ENCODE measurements around the gene FAM174B. TPM values are rescaled to one million over a fixed set of nuclear protein-coding genes. Genes with fewer than 3 reads are reported as not detected.
"Not testable (repeated sequence)": the region's sequence is repeated elsewhere in the genome, so short reads cannot be mapped to it uniquely, and the experiment has no call there.

The FAM174B gene
- total RNA-seq, 1 donor from 2014 or later = 6.5 TPM

DNA sequence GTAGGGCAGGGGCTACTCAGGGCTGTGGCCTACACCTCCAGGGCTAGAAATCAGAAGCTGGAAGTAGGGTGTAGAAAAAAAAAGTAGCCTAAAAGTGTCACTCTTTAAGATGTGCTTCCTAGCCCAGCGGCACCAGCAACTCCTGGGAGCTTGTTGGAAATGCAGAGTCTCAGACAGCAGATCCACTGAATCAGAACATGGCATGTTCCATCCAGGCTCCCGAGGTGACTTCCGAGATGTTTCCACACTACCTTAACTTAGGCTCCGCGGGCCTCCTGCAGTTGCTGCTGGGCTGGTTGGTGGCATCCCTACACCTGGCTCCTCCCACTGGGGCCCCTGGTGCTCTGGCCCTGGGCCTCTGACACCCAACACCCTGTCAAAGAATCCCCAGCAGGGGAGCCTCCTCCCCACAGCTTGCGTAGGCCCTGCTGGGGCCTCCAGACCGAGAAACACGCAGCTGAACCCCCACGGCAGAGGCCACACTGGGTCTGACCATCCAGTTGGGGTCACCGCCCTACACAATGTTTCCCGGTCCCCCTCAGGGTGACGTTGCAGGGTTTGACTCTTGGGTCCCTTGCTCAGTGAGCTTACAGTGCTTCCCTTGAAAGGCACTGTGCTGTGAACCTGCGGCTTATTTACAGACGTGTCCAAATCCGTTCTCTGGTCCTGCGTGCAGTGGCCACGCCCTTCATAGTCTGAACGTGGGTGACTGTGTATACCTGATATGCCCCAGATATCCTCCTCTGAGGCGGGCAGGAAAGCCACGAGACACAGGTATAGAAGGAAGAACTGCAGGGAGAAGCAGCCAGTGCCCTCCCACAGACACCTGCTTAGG lies 46.5 kb downstream of the FAM174B start:
- intact Hi-C loops (cut with DNase I) = no loop called here

DNA sequence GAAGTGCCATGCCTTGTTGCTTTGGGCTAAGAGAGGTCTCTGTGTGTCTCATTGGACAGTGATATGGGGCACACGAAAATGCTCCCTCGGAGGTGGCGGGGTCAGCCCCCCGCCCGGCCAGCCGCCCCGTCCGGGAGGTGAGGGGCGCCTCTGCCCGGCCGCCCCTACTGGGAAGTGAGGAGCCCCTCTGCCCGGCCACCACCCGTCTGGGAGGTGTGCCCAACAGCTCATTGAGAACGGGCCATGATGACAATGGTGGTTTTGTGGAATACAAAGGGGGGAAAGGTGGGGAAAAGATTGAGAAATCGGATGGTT lies 48.8 kb downstream of the FAM174B start:
- DNase-seq (ENCODE audit: low spot score); intact Hi-C loops (cut with DNase I): not testable (repeated sequence)

More for the DNA sequence above, 46.5 kb downstream of the FAM174B start:
- DNase-seq (ENCODE audit: low spot score) = peak; percentile 67

DNA sequence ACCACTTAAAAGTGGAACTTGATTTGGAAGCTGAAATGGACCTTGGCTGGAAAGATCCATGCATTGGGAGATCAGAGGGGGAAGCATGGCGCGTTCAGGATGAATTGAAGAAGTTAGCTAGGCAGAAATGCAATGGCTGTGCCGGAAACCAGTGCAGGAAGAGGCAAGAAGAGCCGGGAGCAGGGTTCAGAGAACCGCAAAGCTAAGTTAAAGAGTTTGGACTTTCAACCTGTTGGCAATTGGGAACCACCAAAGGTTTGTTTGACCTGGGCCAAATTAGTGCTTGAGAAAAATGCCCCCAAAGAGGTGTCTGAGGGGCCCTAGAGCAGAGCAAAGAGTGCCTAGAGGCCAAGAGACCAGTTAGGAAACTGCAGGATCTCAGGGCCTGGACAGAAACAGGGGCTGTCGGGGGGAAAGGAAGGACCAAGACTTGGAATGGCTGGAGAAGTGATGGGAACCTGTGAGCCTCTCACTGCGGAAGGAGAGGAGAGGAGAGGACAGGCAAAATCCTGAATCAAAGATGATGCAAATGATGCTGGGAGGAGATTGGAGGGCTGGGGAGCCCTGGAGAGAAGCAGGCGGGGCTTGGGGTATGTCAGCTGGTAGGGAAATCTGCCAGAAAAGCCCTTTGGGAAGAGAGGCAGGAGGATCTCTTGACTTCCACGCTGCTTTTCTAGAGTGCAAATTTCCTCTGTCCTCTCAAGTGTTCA lies 49.3 kb downstream of the FAM174B start:
- intact Hi-C loops (cut with DNase I) = no loop called here
- peak; percentile 35 for DNase-seq (ENCODE audit: low spot score)

DNA sequence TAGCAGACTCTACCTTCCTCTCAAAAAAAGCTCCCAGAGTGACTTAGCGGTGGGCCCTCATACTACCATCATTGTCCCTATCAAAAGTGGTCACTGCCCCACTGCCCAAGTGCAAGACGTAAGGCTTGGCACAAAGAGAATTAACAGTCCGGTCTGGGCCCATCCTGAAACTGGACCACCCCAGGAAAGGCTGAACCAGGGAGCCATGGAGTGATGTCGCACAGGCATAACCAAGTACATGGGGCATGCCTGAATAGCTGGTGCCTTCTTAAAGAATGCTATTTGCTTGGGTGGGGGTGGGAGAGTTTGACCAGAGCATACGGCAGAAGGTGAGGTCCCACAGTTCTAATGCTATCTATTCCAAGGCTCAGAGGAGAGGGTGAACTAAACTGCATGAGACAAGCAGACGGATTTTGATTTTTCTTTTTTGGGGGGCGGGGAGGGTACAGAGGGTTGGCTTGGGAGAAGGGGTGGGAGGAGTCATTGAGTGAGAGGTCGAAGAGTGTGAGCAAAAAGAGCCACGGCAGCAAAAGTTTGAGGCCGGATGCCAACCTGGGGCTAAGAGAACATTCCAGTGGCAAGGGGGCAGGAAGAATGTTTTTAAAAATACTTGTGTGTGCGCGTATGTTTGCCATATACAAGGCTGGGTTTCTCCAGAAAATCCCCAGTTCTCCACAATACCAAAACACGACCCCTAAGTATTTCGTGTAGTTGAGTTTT lies 50.2 kb downstream of the FAM174B start:
- no peak for DNase-seq (ENCODE audit: low spot score)
- intact Hi-C loops (cut with DNase I) = no loop called here

DNA sequence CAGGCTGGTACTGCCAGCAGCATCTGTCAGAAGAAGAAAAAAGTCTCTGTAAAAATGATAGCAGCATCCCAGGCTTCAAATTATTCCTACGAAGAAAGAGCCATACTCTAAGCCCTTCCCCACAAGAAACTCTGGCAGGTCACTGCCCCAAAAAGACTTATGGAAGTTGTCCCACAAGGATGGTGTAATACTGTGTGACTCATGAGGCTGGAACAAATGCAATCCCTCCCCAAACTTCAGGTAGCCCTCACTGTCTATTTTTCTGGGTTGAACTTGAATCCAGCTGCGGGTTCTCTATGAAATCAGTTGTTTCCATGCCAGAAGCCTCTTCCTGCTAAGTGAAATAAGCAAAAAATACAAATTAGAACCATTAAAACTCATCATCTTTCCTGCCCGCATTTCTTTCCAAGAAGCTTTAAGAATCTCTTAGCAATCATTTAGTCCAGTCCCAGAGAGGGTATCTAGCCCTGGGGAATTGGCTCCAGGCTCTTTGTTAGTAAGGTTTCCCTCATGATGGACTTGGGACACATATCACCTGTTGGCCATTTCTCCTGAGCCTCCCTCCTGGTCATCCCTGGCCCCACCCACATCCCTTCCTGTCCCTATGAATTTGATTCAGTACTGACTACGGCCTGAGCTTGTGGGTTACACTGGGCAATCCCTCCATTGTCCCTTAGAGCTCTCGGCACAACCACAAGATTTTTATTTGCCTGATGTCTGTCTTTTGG lies 51.7 kb downstream of the FAM174B start:
- no peak for DNase-seq (ENCODE audit: low spot score)
- intact Hi-C loops (cut with DNase I) = no loop called here

DNA sequence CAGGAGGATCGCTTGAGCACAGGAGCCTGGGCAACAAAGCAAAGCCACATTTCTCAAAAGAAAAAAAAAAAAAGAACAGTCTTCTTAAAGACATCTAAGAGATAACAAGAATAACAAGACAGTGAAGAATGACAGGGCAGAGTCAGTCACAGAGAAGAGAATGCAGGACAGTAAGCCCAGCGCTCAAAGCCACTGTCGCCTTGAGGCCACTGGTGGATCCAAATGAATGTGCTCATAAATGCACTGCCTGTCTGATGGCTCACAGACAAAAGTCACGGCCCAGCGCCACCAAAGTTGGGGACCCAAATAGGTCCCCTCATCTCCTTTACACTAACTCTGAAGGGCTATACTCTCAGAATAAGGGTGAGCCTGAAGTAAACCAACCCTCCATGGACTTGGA lies 52.3 kb downstream of the FAM174B start:
- intact Hi-C loops (cut with DNase I) = no loop called here
- no peak for DNase-seq (ENCODE audit: low spot score)

DNA sequence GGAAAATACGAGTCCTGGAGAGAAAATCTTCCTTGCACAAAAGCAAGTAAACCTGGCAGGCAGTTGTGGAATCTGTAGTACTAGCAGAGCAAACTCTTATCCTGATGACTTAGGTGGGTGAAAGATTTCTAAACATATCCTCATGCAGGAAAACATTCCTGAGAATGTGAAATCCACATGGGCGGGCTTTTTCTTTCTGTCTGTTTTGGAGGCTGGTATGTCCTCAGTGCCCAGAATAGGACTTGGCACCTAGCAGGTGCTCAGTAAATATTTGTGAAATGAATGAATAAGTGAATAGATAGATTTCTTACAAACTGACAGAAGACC lies 53.3 kb downstream of the FAM174B start:
- intact Hi-C loops (cut with DNase I) = no loop called here
- no peak for DNase-seq (ENCODE audit: low spot score)

DNA sequence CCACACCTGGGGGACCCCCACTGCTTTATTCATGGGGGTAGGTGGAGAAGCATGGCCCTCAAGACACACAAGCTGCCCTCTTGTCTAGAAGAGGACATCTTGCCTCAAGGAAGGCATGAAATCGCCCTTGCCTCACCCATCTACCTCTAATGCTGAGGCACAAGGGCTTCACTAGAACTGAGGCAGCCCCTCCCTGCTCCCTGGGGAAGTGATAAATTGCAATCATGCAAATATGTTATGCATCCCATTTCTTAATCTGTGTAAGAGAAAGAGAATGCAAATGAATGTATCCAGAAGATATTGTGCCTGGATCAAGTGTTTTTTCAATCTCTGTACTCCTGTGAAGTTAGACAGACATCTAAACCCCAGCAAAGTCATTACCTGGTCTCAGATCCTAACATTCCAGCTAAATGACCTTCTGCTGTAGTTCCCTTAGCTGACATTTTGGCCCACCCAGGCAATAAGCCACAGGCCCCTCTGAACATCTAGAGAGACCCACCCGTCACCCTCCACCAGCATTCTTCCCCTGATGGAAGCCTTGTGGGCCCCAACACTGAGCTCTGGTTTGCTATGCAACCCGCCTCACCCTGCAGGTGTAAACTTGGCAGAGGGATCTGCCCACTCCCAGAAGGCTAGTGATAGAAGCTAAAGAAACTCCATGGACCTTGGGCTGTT lies 53.8 kb downstream of the FAM174B start:
- DNase-seq (ENCODE audit: low spot score) = no peak
- intact Hi-C loops (cut with DNase I) = no loop called here

DNA sequence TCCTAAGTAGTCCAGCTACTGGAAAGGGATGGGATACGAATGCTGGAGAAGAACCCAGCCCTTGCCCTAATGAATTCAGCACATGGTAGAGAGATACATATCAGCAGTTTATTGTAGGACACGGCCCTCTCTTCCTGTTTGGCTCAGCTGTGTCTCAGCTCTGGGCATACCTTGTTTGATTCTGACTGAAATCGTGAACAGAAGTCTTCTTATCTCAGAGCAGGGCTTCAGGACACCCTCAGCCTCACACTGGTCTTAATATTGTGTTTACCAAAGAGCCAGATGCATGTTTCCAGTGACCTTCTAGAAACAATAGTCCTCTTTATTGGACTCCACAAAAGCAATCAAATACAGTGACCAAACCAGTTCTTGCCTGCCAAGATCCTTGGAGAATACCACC lies 54.7 kb downstream of the FAM174B start:
- no peak for DNase-seq (ENCODE audit: low spot score)
- intact Hi-C loops (cut with DNase I) = no loop called here

DNA sequence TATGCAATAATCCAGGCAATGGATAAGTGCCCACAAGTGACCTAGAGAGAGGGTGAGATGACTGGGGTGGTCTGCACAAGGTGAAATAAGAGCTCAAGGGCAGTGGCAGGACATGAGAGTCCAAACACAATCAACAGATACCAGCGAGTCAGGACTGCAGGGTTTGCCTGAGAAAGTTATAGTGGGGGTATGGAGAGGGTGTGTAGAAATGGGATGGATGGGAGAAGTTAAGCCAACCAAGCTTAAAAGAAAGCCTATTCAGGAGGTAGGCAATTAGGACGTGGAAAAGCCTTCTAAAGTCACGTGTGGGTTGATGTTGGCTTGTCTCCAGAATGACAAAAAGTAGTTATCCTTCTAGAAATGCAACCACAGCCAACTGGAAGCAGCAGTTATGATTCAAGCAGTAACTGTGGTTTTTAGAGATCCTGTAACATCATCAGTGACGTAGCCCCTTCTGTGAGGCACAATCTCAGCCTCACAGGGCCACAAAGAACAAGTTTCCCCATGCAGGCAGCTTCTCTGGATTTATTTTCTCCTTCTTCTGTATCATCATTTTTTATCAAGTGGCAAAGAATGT lies 56.1 kb downstream of the FAM174B start:
- no peak for DNase-seq (ENCODE audit: low spot score)
- intact Hi-C loops (cut with DNase I) = no loop called here

DNA sequence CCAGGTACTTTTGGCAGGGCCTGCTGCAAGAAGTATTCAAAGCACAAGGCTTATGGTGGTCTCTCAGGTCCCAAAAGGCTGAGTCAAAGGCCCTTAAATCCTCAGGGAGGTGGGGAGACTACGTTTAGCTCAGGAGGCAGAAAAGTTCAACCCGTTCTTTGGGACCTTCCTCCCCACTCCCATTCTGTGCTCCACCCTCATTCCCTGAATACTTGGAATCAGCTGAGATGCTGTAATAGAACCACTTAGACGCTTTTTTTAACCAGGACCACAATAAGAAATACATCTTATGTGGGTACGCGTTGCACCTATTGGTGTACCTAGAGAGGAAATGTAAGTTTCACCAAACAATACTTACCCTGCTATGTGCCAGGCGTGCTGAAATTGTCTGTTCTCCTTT lies 58.0 kb downstream of the FAM174B start:
- intact Hi-C loops (cut with DNase I) = no loop called here
- no peak for DNase-seq (ENCODE audit: low spot score)

DNA sequence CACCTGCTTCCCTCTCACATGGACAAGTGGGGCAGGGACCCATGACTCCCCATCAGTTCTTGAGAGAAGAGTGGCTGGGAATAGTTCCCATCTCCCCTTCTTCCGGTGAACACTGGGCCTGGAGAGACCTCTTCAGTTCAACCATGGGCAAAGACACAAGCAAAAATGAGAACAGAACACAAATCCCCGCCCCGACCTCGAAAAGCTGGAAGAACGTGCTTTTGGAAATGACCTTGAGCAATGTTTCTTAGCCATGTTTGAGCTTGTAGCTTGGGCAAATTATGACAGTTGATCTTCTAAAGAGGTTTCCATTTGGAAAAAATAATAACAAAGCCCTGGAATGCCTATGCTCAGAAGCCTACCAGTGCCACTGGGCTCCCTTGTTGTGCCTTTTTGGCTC lies 59.0 kb downstream of the FAM174B start:
- intact Hi-C loops (cut with DNase I) = no loop called here
- no peak for DNase-seq (ENCODE audit: low spot score)

DNA sequence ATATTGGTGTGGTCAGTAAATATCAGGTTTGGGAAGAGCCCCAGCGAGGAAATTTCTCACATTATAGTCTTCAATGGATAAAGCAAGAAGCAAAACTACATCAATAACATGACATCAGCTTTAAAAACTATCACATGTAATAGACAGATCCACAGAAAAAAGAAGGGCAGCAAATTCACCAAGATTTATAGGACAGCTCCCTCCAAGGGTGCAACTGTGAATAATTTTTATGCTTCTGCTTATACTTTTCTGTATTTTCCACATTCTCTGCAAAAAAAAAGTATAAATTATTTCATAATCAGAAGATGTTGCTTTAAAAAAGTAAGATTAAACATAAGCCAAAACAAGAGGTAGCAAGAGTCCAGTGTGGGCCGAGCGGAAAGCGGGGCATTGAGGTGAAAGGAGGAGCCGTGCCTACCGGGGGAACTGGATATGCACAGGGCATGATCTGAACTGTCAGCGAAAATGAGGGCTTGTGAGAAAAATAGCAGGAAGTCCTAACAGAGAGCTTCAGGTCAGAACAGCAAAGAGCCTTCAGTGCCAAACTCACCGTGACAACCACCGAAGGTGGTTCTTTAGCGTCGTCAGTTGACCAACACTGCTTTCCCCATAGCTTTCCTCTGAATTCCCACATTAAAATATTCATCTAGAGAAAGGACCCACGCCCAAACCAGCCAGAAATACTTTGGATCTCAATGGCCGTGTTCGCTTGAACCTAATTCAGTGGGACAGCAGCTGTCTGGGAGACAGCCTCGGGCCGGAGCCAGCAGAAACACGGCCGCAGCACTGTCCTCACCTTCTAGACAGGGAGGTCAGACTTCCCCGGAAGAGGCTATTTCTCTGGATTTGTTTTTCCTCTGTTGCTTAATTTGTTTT lies 59.8 kb downstream of the FAM174B start:
- intact Hi-C loops (cut with DNase I) = no loop called here
- DNase-seq (ENCODE audit: low spot score) = no peak

DNA sequence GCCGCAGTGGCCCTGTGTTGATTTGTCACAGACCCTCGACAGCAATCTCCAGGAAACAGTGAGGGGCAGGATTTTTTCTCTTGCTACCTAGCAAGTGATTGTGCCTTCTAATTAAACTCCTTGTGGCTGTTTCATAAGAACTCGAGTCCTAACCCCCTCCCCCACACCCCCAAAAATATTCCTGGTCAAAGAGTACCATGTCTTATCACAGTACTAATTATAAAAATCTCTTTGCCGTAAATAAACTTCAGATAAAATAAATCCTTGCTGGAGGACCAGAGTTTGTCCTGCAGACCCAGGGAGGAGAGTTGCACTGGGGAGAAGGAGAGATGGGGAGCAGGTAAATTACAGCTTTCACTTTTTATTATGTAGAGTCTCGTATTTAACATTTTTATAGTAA lies 64.3 kb downstream of the FAM174B start:
- intact Hi-C loops (cut with DNase I) = no loop called here
- DNase-seq (ENCODE audit: low spot score) = no peak

DNA sequence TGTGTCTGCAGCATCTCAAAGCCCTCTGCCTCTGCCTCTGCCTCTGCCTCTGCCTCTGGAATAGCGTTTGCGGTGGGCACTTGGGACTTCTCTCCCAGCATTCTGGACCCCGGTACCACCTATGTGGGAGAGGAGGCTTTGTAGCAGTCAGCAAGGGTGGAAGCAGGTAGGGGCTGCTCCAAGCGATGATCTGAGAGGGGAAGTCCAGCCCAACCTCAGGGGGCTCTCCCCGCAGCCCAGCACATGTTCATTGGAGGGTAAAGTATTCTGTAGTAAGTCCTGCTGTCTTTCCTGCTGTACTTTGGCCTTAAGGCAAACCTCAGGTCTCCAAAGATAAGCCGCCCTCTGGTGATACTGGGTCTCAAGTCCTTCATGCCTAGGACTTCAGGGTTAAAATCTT lies 68.6 kb downstream of the FAM174B start:
- DNase-seq (ENCODE audit: low spot score) = peak; percentile 64
- intact Hi-C loops (cut with DNase I) = no loop called here

DNA sequence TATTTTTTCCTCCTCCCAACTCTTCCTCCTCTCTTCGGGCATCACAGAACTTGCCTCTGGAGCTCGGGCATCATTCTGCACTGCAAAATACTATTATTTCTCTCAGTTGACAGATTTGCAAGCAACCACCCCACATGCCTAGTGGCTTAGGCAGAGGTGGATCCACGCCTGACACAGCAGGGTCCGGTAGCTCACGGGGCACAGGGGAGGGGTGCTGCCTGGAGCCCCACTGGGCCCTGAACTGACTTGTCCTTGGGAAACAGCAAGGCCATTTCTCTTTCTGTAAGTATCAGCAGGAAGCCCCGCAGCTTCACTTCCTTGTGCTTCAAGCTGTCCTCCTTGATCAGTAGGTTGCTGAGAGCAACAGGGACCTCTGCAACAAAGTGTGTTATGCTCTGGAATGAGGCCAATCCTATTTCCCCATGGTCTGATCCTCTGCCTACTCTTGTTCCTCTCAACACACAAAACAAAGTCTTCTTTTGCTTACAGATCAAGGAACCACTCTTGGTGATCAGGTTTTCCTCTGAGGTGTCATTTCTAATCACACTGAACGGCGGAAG lies 69.1 kb downstream of the FAM174B start:
- DNase-seq (ENCODE audit: low spot score) = peak; percentile 54
- intact Hi-C loops (cut with DNase I) = no loop called here

DNA sequence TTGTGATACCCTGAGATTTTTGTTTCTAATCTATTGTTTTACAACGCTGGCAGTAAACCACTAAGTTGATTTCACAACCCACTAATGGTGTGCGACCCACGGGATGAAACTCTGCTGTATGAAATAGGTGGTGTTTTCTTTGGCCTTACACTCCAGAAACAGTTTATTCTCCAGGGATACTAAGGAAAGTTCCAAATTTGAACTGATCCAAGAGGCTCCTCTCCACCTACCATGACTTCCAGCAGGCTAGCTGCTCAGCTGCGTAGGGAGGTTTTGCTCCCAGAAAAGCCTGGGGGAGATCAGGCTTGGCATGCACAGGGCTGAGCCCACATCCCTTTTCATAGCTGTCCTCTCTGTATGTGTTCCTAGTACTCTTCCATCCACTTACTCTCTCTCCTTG lies 71.5 kb downstream of the FAM174B start:
- intact Hi-C loops (cut with DNase I) = no loop called here
- no peak for DNase-seq (ENCODE audit: low spot score)
